ENCODE measurements around the gene SFTPD. TPM values are rescaled to one million over a fixed set of nuclear protein-coding genes. Genes with fewer than 3 reads are reported as not detected.

The SFTPD gene
- total and polyA plus RNA-seq, 2 of the 13 experiments (the other 11 are each of a cell fraction or from before 2014, with no cell fraction given), result not detected

GRCh38 chr10:79943871-79944270 lies 5.0 kb downstream of the SFTPD start:
- ATAC-seq, result no peak
- FAIRE-seq, result no peak
- 11% methylated on average over 2 of the region's 2 CpGs for WGBS (ENCODE audit: low lambda C conversion rate)
- ChIA-PET CTCF (ENCODE audit: low intra/inter-chr PET ratio, low total read pairs) (no interaction called here), POLR2A (no interaction called here)
- TF ChIP-seq IKZF4 (CRISPR knock-in tag; IDR thresholded peaks at IDR 0.05; ENCODE audit: borderline replicate concordance, low read depth, not compliant biosample characterization) (no peak), ZXDC (CRISPR knock-in tag; IDR thresholded peaks at IDR 0.05) (no peak), ZNF460 (CRISPR knock-in tag; IDR thresholded peaks at IDR 0.05; ENCODE audit: borderline replicate concordance) (no peak), DBP (CRISPR knock-in tag; IDR thresholded peaks at IDR 0.05; ENCODE audit: not compliant biosample characterization) (no peak), FOXK2 (IDR thresholded peaks at IDR 0.05) (no peak), ESRRA (CRISPR knock-in tag; IDR thresholded peaks at IDR 0.05; ENCODE audit: low read depth) (no peak)
- intact Hi-C loops (cut with micrococcal nuclease; ENCODE audit: unreplicated experiment) (no loop called here), in situ Hi-C loops (cut with HindIII; ENCODE audit: extremely low pct_ligation_motif_present, low pct_unique_long_range_greater_than_20kb) (loop anchor here (25.0 kb wide), 1 partner anchor 382 kb away; the partner anchor contains the start of gene SFTPA2)
- no peak overlapping the region for H3K27ac ChIP-seq (ENCODE audit: extremely low read length, insufficient read depth, low read length)
- no peaks in the 10 kb centered on the region for H3K9me3 ChIP-seq (ENCODE audit: low read length)
- no peak for DNase-seq (ENCODE audit: low spot score)
- no peak overlapping the region for H3K4me2 ChIP-seq (ENCODE audit: low read depth, low read length)
- no peaks in the 10 kb centered on the region for H3K79me2 ChIP-seq (ENCODE audit: insufficient read depth, low read length)
- no peaks in the 10 kb centered on the region for H3K36me3 ChIP-seq (replicated peaks in 1 of 2; ENCODE audit: control insufficient read depth in 1 of 2, insufficient read depth in 2 of 2, low read length in 2 of 2)
- H2AFZ ChIP-seq (ENCODE audit: low read length), result no peak overlapping the region
- no peaks in the 10 kb centered on the region for H3K4me1 ChIP-seq (ENCODE audit: insufficient read depth, low read length)
- no TSS peak for BruUV-seq (replicated peaks)
- no peak overlapping the region for H3K4me3 ChIP-seq (replicated peaks in 1 of 3; ENCODE audit: insufficient read depth in 1 of 3, low read depth in 2 of 3, low read length in 3 of 3)
- no peak overlapping the region for H3K9ac ChIP-seq (ENCODE audit: insufficient read depth, low read depth, low read length)
- H4K20me1 ChIP-seq (ENCODE audit: insufficient read depth, low read length), result no peaks in the 10 kb centered on the region
- peaks cover 6 to 37% of the 10 kb centered on the region in 2 experiments; a peak in 3 of 5 replicates for H3K27me3 ChIP-seq (ENCODE audit: control insufficient read depth in 1 of 2, insufficient read depth in 2 of 2, low read length in 2 of 2)
